Lower lobe of right lung (tissue), 2 donors: ENCODE data around the gene TLX2. TPM values are rescaled to one million over a fixed set of nuclear protein-coding genes. Genes with fewer than 3 reads are reported as not detected.

ENCODE experiments used
- ATAC-seq, 2 donors: fragments of 200-7000 bp; cut with Tn5 transposase; one replicate each; pipeline ENCODE4 v1.9.1; 2020 to 2022; ENCODE audit warnings: mild to moderate bottlenecking in 2 of 2, moderate library complexity in 2 of 2
- DNase-seq: peaks from one replicate; pipeline ENCODE4 v3.0.0-alpha.2; 2020
- H3K27ac ChIP-seq: fragments of 200-600 bp; one replicate; pipeline ENCODE4 v1.8.0; 2022
- H3K27me3 ChIP-seq: fragments of 200-600 bp; one replicate; pipeline ENCODE4 v1.8.0; 2022; ENCODE audit warnings: low read depth
- H3K36me3 ChIP-seq: fragments of 200-600 bp; one replicate; pipeline ENCODE4 v1.8.0; 2022; ENCODE audit warnings: mild to moderate bottlenecking
- H3K4me1 ChIP-seq: fragments of 200-600 bp; one replicate; pipeline ENCODE4 v1.8.0; 2022
- H3K4me3 ChIP-seq: fragments of 200-600 bp; one replicate; pipeline ENCODE4 v1.8.0; 2022; ENCODE audit warnings: mild to moderate bottlenecking
- H3K9me3 ChIP-seq: fragments of 200-600 bp; one replicate; pipeline ENCODE4 v1.8.0; 2022
- intact Hi-C: fragments of 100-400 bp; cut with DNase I; formaldehyde crosslinking; loops from one replicate; pipeline ENCODE4 v1.11.0; 2022
- total RNA-seq: library from RNA; stranded (reverse); fragmentation: NEBNext Ultra II Directional; extraction: Animal tissue kit (Norgen Biotek cat#: 25700); gene quantifications from one replicate; pipeline ENCODE4 v1.2.1, GENCODE V29; 2021
- TF ChIP-seq, protein P1 (sequence below): fragments of 200-600 bp; IDR thresholded peaks from one replicate; pipeline ENCODE4 v1.8.0; 2022; ENCODE audit warnings: antibody characterized with exemption, mild to moderate bottlenecking
- donor health status: DM: no; HTN: yes; CAD: no; lungs with severe emphysema.

TLX2 gene
- total RNA-seq, 1 donor from 2014 or later = not detected

DNA sequence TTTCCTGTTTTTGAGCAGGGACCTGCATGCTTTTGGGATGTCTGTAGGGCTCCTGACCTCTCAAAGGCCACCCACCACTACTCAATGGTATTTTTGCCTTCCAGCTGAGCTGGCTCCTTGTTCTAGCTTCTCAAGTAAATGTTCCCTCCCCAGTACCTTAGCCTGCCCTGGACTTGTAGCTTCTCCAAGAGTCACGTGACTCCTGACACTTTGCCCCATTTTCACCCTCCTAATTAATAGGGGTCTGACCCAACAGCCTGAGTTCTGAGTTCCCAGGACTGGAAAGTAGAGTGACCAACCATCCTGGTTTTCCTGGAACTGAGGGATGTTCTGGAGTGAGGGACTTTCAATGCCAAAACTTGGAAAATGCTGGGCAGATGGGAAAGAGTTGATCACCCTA lies 18.8 kb upstream of the TLX2 start:
- Histone ChIP-seq H3K27ac (no peak overlapping the region), H3K9me3 (no peaks in the 10 kb centered on the region), H3K36me3 (peaks cover 39% of the 10 kb centered on the region), H3K4me1 (peaks cover 26% of the 10 kb centered on the region), H3K4me3 (no peak overlapping the region), H3K27me3 (peaks cover 34% of the 10 kb centered on the region)
- no peak for DNase-seq
- TF ChIP-seq, protein P1, sequence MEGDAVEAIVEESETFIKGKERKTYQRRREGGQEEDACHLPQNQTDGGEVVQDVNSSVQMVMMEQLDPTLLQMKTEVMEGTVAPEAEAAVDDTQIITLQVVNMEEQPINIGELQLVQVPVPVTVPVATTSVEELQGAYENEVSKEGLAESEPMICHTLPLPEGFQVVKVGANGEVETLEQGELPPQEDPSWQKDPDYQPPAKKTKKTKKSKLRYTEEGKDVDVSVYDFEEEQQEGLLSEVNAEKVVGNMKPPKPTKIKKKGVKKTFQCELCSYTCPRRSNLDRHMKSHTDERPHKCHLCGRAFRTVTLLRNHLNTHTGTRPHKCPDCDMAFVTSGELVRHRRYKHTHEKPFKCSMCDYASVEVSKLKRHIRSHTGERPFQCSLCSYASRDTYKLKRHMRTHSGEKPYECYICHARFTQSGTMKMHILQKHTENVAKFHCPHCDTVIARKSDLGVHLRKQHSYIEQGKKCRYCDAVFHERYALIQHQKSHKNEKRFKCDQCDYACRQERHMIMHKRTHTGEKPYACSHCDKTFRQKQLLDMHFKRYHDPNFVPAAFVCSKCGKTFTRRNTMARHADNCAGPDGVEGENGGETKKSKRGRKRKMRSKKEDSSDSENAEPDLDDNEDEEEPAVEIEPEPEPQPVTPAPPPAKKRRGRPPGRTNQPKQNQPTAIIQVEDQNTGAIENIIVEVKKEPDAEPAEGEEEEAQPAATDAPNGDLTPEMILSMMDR = no peak
- no peak for ATAC-seq
- intact Hi-C loops = no loop called here

DNA sequence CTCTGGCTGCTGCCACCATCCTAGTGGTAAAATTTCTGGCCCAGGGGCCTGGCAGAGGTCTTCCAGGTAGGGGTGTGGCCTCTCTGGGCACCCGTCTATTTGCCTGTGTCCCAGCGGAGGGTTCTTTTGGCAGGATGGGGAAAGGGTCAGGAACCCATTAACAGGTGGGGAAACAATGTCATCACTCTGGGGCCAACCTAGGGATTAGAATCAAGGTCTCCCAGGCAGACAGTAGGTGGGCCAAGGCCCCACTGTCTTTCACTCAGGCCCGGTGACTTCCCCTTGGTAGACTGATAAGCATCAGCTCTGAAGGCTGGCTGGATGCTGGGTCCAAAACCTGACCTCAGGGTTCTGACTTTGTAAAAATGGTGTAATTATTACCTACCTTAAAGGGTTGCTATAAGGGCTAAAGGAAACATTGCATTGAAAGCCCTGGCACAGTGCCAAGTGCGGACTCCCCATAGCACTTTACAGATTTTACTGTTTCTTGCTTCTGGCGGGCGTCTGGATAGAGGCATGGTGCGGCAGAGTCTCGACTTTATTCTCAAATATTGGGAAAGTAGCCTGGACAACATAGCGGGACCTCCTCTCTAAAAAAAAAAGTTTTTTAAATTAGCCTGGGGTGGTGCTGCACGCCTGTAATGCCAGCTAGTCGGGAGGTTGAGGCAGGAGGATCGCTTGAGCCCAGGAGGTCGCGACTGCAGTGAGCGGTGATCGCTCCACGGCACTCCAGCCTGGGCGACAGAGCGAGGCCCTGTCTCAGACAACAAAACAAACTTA lies 17.1 kb upstream of the TLX2 start:
- peak overlapping the region; percentile 47 for H3K4me3 ChIP-seq
- no peaks in the 10 kb centered on the region for H3K9me3 ChIP-seq
- no peak for ATAC-seq
- DNase-seq = peak; percentile 35
- intact Hi-C loops = no loop called here
- peaks cover 30% of the 10 kb centered on the region for H3K4me1 ChIP-seq
- H3K27me3 ChIP-seq = peaks cover 42% of the 10 kb centered on the region
- peaks cover 22% of the 10 kb centered on the region for H3K36me3 ChIP-seq
- H3K27ac ChIP-seq = no peak overlapping the region
- TF ChIP-seq, protein P1 = no peak

DNA sequence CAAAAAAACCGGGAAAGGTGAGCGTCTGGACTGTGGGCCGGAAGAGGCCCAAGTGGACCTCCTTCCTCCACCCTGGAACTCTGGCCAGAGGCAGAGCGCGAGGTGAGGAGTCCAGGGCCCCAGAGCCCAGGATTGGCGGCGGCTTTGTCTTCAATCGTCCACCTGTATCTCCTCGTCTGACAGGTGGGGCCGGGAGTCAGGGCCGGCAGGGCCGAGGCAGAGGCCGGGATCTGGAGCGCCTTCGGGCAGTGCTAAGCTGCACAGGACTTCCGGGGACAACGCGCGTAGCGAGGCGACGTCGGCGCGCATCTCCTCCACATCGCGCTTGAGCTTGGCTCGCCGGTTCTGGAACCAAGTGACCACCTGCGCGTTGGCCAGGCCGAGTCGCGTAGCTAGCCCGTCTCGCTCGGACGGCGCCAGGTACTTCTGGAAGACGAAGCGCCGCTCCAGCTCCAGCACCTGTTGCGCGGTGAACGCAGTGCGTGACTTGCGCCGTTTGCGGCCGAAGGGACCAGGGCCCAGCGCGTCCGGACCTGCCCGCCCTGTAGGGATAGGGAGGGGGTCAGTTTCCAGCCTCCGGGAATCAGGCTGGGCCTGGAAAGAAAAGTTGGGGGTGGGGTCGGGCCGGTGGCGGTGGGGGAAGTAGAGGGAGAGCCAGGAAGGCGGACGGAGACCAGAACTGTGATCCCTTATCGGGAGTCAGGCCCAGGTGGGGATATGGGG lies 16.3 kb upstream of the TLX2 start:
- H3K4me3 ChIP-seq = peak overlapping the region; percentile 47
- H3K27ac ChIP-seq = no peak overlapping the region
- intact Hi-C loops = no loop called here
- peaks cover 14% of the 10 kb centered on the region for H3K36me3 ChIP-seq
- no peaks in the 10 kb centered on the region for H3K9me3 ChIP-seq
- peaks cover 35% of the 10 kb centered on the region for H3K4me1 ChIP-seq
- TF ChIP-seq, protein P1 = no peak
- ATAC-seq (peak; percentile 49 to 64), DNase-seq (peak; percentile 59)
- peaks cover 46% of the 10 kb centered on the region for H3K27me3 ChIP-seq

DNA sequence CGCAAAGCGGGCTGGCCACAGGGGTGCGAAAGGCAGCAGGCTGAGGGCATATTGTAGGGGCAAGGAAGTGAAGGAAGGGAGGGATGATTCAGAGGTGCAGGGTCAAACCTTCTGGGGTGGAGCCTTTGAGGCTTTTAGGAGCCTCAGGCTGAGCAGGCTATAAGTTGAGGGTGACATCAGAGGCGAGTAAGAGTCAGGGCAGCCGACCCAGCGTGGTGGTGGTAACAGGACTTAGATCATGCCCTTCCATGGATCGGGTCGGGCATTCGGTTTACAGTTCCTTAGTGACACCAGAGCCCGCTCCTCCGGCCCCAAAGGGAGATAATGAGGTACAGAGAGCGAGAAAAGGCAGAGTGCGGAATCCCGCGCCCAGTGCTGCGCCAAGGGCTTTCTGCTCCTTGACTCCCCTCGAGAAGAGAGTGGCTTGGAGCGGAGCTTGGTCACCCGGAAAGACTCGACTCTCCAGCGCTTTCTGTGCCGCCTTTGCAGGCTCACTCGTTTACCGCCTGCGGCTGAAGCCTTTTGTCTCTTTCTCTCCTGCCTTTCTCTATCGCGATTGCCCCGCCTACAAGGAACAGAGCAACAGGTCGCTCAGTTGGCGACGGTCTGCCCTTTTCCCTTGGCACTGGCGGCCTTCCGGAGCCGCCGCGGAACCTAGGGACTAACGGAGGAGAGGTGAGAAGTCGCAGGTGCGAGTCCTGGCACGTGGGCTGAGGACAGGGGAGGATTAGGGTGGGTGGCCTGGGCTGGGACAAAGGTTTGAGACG lies 15.6 kb upstream of the TLX2 start:
- intact Hi-C loops = no loop called here
- peak; percentile 16 to 18 for ATAC-seq
- peak overlapping the region; percentile 47 for H3K4me3 ChIP-seq

More for the DNA sequence above, 15.6 kb upstream of the TLX2 start:
- Histone ChIP-seq H3K36me3 (peaks cover 7% of the 10 kb centered on the region), H3K27ac (no peak overlapping the region), H3K9me3 (no peaks in the 10 kb centered on the region), H3K27me3 (peaks cover 46% of the 10 kb centered on the region), H3K4me1 (peaks cover 40% of the 10 kb centered on the region)
- peak; percentile 50 for DNase-seq
- TF ChIP-seq, protein P1 = no peak
